Endothelial cell of umbilical vein (primary cell): ENCODE results near the gene PLXNB2. TPM values are rescaled to one million over a fixed set of nuclear protein-coding genes. Genes with fewer than 3 reads are reported as not detected.

Source experiments
- BruUV-seq: library from RNA; stranded (reverse); fragments of 400-500 nt; replicated peaks from 2 replicates; lab custom pipeline; 2021; lab: Mats Ljungman, UMichigan
- CTCF ChIA-PET: fragments of 300-600, 350-600 bp; sonication (Branson Sonifier 250); formaldehyde crosslinking; loops from one replicate; lab custom pipeline; 2021; ENCODE audit warnings: antibody characterized with exemption, inconsistent platforms; lab: Charles Lee
- POLR2A ChIA-PET: fragments of 300-600, 350-600 bp; sonication (Branson Sonifier 250); formaldehyde crosslinking; loops from one replicate; lab custom pipeline; 2021; ENCODE audit warnings: antibody characterized with exemption, inconsistent platforms; lab: Charles Lee
- DNase-seq: peaks from one replicate; pipeline ENCODE4 v3.0.0-alpha.2; 2011; ENCODE audit warnings: low read depth, low spot score
- FAIRE-seq: peaks from 2 replicates; lab custom pipeline; 2011; peaks lifted over from hg19 to GRCh38; lab: Jason Lieb, UNC
- H2AFZ ChIP-seq: 2 replicates; pipeline ENCODE4 v1.6.0; 2012; ENCODE audit warnings: low read depth, low read length, control low read depth, inconsistent platforms
- H3K27ac ChIP-seq: 2 replicates; pipeline ENCODE4 v1.5.1; 2011; ENCODE audit warnings: low read depth, mild to moderate bottlenecking, control low read depth, low read length, moderate library complexity; ENCODE audit not compliant: insufficient read depth
- H3K27me3 ChIP-seq, 2 experiments: 2 replicates each; pipeline versions ENCODE4 v1.6.0 to v1.6.1; 2011; ENCODE audit warnings: low read length in 2 of 2, mixed read lengths in 1 of 2; ENCODE audit not compliant: control insufficient read depth in 2 of 2, insufficient read depth in 2 of 2
- H3K36me3 ChIP-seq, 2 experiments: 2 replicates in 1 of 2; 3 replicates in 1 of 2; pipeline ENCODE4 v1.5.1; 2011; ENCODE audit warnings: low read length in 2 of 2, mild to moderate bottlenecking in 1 of 2, moderate library complexity in 1 of 2; ENCODE audit not compliant: control insufficient read depth in 2 of 2, insufficient read depth in 2 of 2; ENCODE audit errors: extremely low read depth in 1 of 2
- H3K4me1 ChIP-seq: 3 replicates; pipeline ENCODE4 v1.5.1; 2011; ENCODE audit warnings: mild to moderate bottlenecking, low read length; ENCODE audit not compliant: control insufficient read depth, insufficient read depth; ENCODE audit errors: extremely low read depth
- H3K4me2 ChIP-seq: 2 replicates; pipeline ENCODE4 v1.6.1; 2011; ENCODE audit warnings: low read length, control low read depth, mixed read lengths; ENCODE audit not compliant: insufficient read depth
- H3K4me3 ChIP-seq, 3 experiments: fragments of 200-600 bp in 1 of 3; sonication (generic), shearing (Covaris generic) in 1 of 3; replicated peaks in 1 of 3; 2 replicates each; pipeline ENCODE4 v1.5.1; 2011 to 2016; ENCODE audit warnings: control low read depth in 3 of 3, low read length in 3 of 3, mild to moderate bottlenecking in 2 of 3, inconsistent platforms in 1 of 3, low read depth in 1 of 3, moderate library complexity in 1 of 3; ENCODE audit not compliant: insufficient read depth in 1 of 3
- H3K79me2 ChIP-seq: 2 replicates; pipeline ENCODE4 v1.6.0; 2012; ENCODE audit warnings: low read length, inconsistent platforms; ENCODE audit not compliant: control insufficient read depth, insufficient read depth
- H3K9ac ChIP-seq: replicated peaks from 2 replicates; pipeline ENCODE3; 2011; ENCODE audit warnings: low read length, control low read depth; ENCODE audit not compliant: insufficient read depth; ENCODE audit errors: extremely low read depth
- H3K9me1 ChIP-seq: replicated peaks from 3 replicates; pipeline ENCODE4 v1.6.0; 2011; ENCODE audit warnings: mild to moderate bottlenecking, low read length; ENCODE audit not compliant: control insufficient read depth, insufficient read depth; ENCODE audit errors: extremely low read depth
- H3K9me3 ChIP-seq: replicated peaks from 2 replicates; pipeline ENCODE4 v1.5.1; 2012; ENCODE audit warnings: low read length, inconsistent platforms; ENCODE audit not compliant: control insufficient read depth, insufficient read depth
- H4K20me1 ChIP-seq: replicated peaks from 2 replicates; pipeline ENCODE3; 2011; ENCODE audit warnings: mild to moderate bottlenecking, low read length; ENCODE audit not compliant: control insufficient read depth, insufficient read depth; ENCODE audit errors: extremely low read depth
- CTCF ChIP-seq, 2 donors: IDR thresholded peaks; 1 replicate in 1 of 2; 2 replicates in 1 of 2; pipeline ENCODE4 v1.5.1; 2011; ENCODE audit warnings: low read length in 2 of 2, mild to moderate bottlenecking in 2 of 2, moderate library complexity in 2 of 2, control low read depth in 1 of 2, inconsistent platforms in 1 of 2, low read depth in 1 of 2; ENCODE audit not compliant: insufficient read depth in 1 of 2; ENCODE audit errors: extremely low read depth in 1 of 2
- FOS ChIP-seq: IDR thresholded peaks from 2 replicates; pipeline ENCODE4 v1.6.1; 2011; ENCODE audit warnings: mild to moderate bottlenecking, low read length, moderate library complexity, borderline replicate concordance; ENCODE audit not compliant: insufficient read depth
- GATA2 ChIP-seq: IDR thresholded peaks from 2 replicates; pipeline ENCODE4 v1.7.0; 2011; ENCODE audit warnings: low read depth, mild to moderate bottlenecking, moderate library complexity, mixed read lengths, low read length; ENCODE audit not compliant: insufficient read length, insufficient read depth
- JUN ChIP-seq: IDR thresholded peaks from 2 replicates; pipeline ENCODE4 v1.6.1; 2011; ENCODE audit warnings: borderline replicate concordance, low read depth; ENCODE audit not compliant: insufficient read length, insufficient read depth
- MAX ChIP-seq: IDR thresholded peaks from 2 replicates; pipeline ENCODE4 v1.6.1; 2011; ENCODE audit not compliant: insufficient read depth, insufficient read length
- POLR2A ChIP-seq: IDR thresholded peaks from 2 replicates; pipeline ENCODE4 v1.6.1; 2012; ENCODE audit warnings: low read depth, mild to moderate bottlenecking, control low read depth, low read length
- POLR2AphosphoS5 ChIP-seq: IDR thresholded peaks from 2 replicates; pipeline ENCODE4 v1.6.1; 2012; ENCODE audit warnings: low read depth, mild to moderate bottlenecking, control low read depth, low read length, moderate library complexity; ENCODE audit not compliant: insufficient read depth
- dilution Hi-C: fragments of 300-500 bp; cut with MboI; formaldehyde crosslinking; loops from one replicate; pipeline ENCODE4 v1.15.0; 2019; ENCODE audit warnings: low sequenced_read_pairs; ENCODE audit not compliant: extremely low pct_ligation_motif_present
- intact Hi-C: fragments of 100-400 bp; cut with micrococcal nuclease; formaldehyde crosslinking; loops from one replicate; pipeline ENCODE4 v1.10.0; 2022
- polyA plus RNA-seq, 4 experiments: library from polyadenylated mRNA; depleted of rRNA in 3 of 4; stranded (reverse) in 3 of 4; unstranded in 1 of 4; fragments of >200 nt; gene quantifications; 2 replicates each; pipeline versions ENCODE4 v1.2.1 to v1.2.3, GENCODE V29; 2011 to 2012; ENCODE audit warnings: missing spikeins in 1 of 4
- total RNA-seq: library from RNA; stranded (reverse); gene quantifications from 2 replicates; pipeline ENCODE4 v1.2.3, GENCODE V29; 2021

The PLXNB2 gene
- total and polyA plus RNA-seq, 2 donors (not counting 3 experiments of a cell fraction or from before 2014, with no cell fraction given) = 82.3 to 139 TPM

- dilution Hi-C loops = no loop called here
- CTCF ChIA-PET = interaction anchor here (0.6 to 4.9 kb wide), 6 partner anchors 9 to 81 kb away, joined by 3 to 41 read pairs (median 6); partner anchors contain the start of genes HDAC10 and MAPK11
- no peak for DNase-seq
These were observed 47.0 kb downstream of the PLXNB2 start for GRCh38 chr22:50260434-50260800.

GRCh38 chr22:50259302-50259701 is 48.1 kb downstream of the PLXNB2 start:
- no peak overlapping the region for H3K27ac ChIP-seq
- TF ChIP-seq POLR2AphosphoS5 (no peak), MAX (no peak), FOS (no peak), CTCF (IDR thresholded peaks at IDR 0.05; ENCODE audit: extremely low read depth in 1 of 2, insufficient read depth in 1 of 2, low read depth in 1 of 2, low read length in 2 of 2) (no peak)
- no peaks in the 10 kb centered on the region for H4K20me1 ChIP-seq
- ChIA-PET CTCF (interaction anchor here (0.6 to 3.0 kb wide), 3 partner anchors 12 to 361 kb away, joined by 3 to 13 read pairs (median 3); partner anchors contain the start of gene MAPK11), POLR2A (no interaction called here)
- peaks cover 11% of the 10 kb centered on the region for H3K4me1 ChIP-seq
- no peaks in the 10 kb centered on the region for H3K9me3 ChIP-seq
- no peak for FAIRE-seq
- H3K27me3 ChIP-seq = no peaks in the 10 kb centered on the region
- intact Hi-C loops (no loop called here), dilution Hi-C loops (no loop called here)
- H3K79me2 ChIP-seq = peaks cover 22% of the 10 kb centered on the region
- no peak overlapping the region for H3K4me3 ChIP-seq
- peaks cover 0 to 27% of the 10 kb centered on the region in 2 experiments for H3K36me3 ChIP-seq
- H3K9ac ChIP-seq = no peak overlapping the region
- no peak overlapping the region for H3K4me2 ChIP-seq
- no TSS peak for BruUV-seq
- no peaks in the 10 kb centered on the region for H3K9me1 ChIP-seq
- DNase-seq = no peak
- H2AFZ ChIP-seq = no peak overlapping the region

More at GRCh38 chr22:50260434-50260800, 47.0 kb downstream of the PLXNB2 start:
- Histone ChIP-seq H3K36me3 (peaks cover 0 to 24% of the 10 kb centered on the region in 2 experiments), H3K9me1 (no peaks in the 10 kb centered on the region), H2AFZ (peak overlapping the region; percentile 76), H3K4me2 (peak overlapping the region; percentile 85), H3K9me3 (no peaks in the 10 kb centered on the region), H3K4me3 (peak overlapping the region; percentile 23 to 69 (median 49)), H3K27ac (peak overlapping the region; percentile 22), H3K27me3 (no peaks in the 10 kb centered on the region), H3K9ac (peak overlapping the region; percentile 67), H4K20me1 (no peaks in the 10 kb centered on the region), H3K4me1 (peaks cover 11% of the 10 kb centered on the region), H3K79me2 (peaks cover 22% of the 10 kb centered on the region)
- no peak for FAIRE-seq
- intact Hi-C loops = no loop called here
- POLR2A ChIA-PET = interaction anchor here (1.3 kb wide), 1 partner anchor 12 kb away, joined by 3 read pairs; no protein-coding TSS in a partner anchor
- TF ChIP-seq POLR2A = no peak
- no peak for TF ChIP-seq JUN
- TF ChIP-seq GATA2 = no peak
- TF ChIP-seq FOS = no peak
- TF ChIP-seq POLR2AphosphoS5 = no peak
- BruUV-seq = no TSS peak
